WTC11 (cell line): ENCODE results near the gene RALY. TPM values are rescaled to one million over a fixed set of nuclear protein-coding genes. Genes with fewer than 3 reads are reported as not detected.

ENCODE experiments used
- ATAC-seq: fragments of 200-7000 bp; cut with Tn5 transposase; 2 replicates; pipeline ENCODE4 v1.10.0; 2021; ENCODE audit warnings: mild to moderate bottlenecking, moderate library complexity
- CTCF ChIA-PET: fragments of 300-600 bp; sonication (Branson Sonifier 250); formaldehyde crosslinking; loops from one replicate; lab custom pipeline; 2021; ENCODE audit warnings: antibody characterized with exemption; lab: Charles Lee
- POLR2A ChIA-PET: fragments of 350-600 bp; sonication (Branson Sonifier 250); formaldehyde crosslinking; loops from one replicate; lab custom pipeline; 2021; ENCODE audit warnings: antibody characterized with exemption; lab: Charles Lee
- DNase-seq: peaks from one replicate; pipeline ENCODE4 v3.0.0; 2021; ENCODE audit warnings: low spot score
- H3K27ac Mint-ChIP-seq: 2 replicates; pipeline ENCODE4 v1.8.0; 2021; ENCODE audit warnings: mixed read lengths
- H3K27me3 Mint-ChIP-seq: 2 replicates; pipeline ENCODE4 v1.8.0; 2021; ENCODE audit warnings: low read depth, mild to moderate bottlenecking, moderate library complexity, mixed read lengths
- H3K36me3 Mint-ChIP-seq: 2 replicates; pipeline ENCODE4 v1.8.0; 2021; ENCODE audit warnings: mixed read lengths
- H3K4me1 Mint-ChIP-seq: 2 replicates; pipeline ENCODE4 v1.8.0; 2022; ENCODE audit warnings: mixed read lengths
- H3K4me3 Mint-ChIP-seq: 2 replicates; pipeline ENCODE4 v1.8.0; 2021; ENCODE audit warnings: mild to moderate bottlenecking, moderate library complexity, mixed read lengths
- H3K9me3 Mint-ChIP-seq: 2 replicates; pipeline ENCODE4 v1.8.0; 2021; ENCODE audit warnings: mixed read lengths
- ARID4B ChIP-seq: sonication (generic); formaldehyde crosslinking; IDR thresholded peaks from 2 replicates; pipeline ENCODE4 v1.8.0; 2023; ENCODE audit warnings: missing genetic modification reagents, mild to moderate bottlenecking, borderline replicate concordance
- ATF1 ChIP-seq: sonication (generic); formaldehyde crosslinking; IDR thresholded peaks from 2 replicates; pipeline ENCODE4 v1.8.1; 2023; ENCODE audit warnings: mild to moderate bottlenecking, moderate library complexity, missing genetic modification reagents
- ATF6 ChIP-seq: sonication (generic); formaldehyde crosslinking; IDR thresholded peaks from 2 replicates; pipeline ENCODE4 v1.8.1; 2023; ENCODE audit warnings: mild to moderate bottlenecking, missing genetic modification reagents
- E2F5 ChIP-seq: sonication (generic); formaldehyde crosslinking; IDR thresholded peaks from 2 replicates; pipeline ENCODE4 v1.8.1; 2022; ENCODE audit warnings: mild to moderate bottlenecking, moderate library complexity, missing genetic modification reagents
- ESRRA ChIP-seq: sonication (generic); formaldehyde crosslinking; IDR thresholded peaks from 2 replicates; pipeline ENCODE4 v1.8.1; 2022; ENCODE audit warnings: mild to moderate bottlenecking, missing genetic modification reagents, borderline replicate concordance
- FOXJ3 ChIP-seq: sonication (generic); formaldehyde crosslinking; IDR thresholded peaks from 2 replicates; pipeline ENCODE4 v1.9.0; 2021; ENCODE audit warnings: missing genetic modification reagents, mild to moderate bottlenecking, borderline replicate concordance
- FOXP1 ChIP-seq: sonication (generic); formaldehyde crosslinking; IDR thresholded peaks from 2 replicates; pipeline ENCODE4 v1.8.0; 2022; ENCODE audit warnings: missing genetic modification reagents, mild to moderate bottlenecking, moderate library complexity, borderline replicate concordance
- FOXP4 ChIP-seq: sonication (generic); formaldehyde crosslinking; IDR thresholded peaks from 2 replicates; pipeline ENCODE4 v1.8.0; 2022; ENCODE audit warnings: mild to moderate bottlenecking, missing genetic modification reagents
- GRHL2 ChIP-seq: fragments of 250-450 bp; sonication (Bioruptor Pico); IDR thresholded peaks from 2 replicates; pipeline ENCODE4 v1.8.0; 2022; ENCODE audit warnings: mild to moderate bottlenecking, moderate library complexity; ENCODE audit not compliant: insufficient replicate concordance, severe bottlenecking
- GTF2I ChIP-seq: fragments of 250-450 bp; sonication (Bioruptor Pico); conservative IDR thresholded peaks from 2 replicates; pipeline ENCODE4 v1.4.0; 2021; ENCODE audit warnings: mild to moderate bottlenecking
- HMGA2 ChIP-seq: fragments of 250-450 bp; sonication (Bioruptor Pico); IDR thresholded peaks from 2 replicates; pipeline ENCODE4 v1.4.0; 2021; ENCODE audit warnings: mild to moderate bottlenecking, moderate library complexity
- HMGXB4 ChIP-seq: sonication (generic); formaldehyde crosslinking; IDR thresholded peaks from 2 replicates; pipeline ENCODE4 v1.8.1; 2023; ENCODE audit warnings: mild to moderate bottlenecking, moderate library complexity, missing genetic modification reagents
- MAX ChIP-seq: sonication (generic); formaldehyde crosslinking; IDR thresholded peaks from 2 replicates; pipeline ENCODE4 v1.8.0; 2022; ENCODE audit warnings: mild to moderate bottlenecking, missing genetic modification reagents
- MYBL2 ChIP-seq: sonication (generic); formaldehyde crosslinking; IDR thresholded peaks from 2 replicates; pipeline ENCODE4 v1.8.1; 2023; ENCODE audit warnings: mild to moderate bottlenecking, moderate library complexity, missing genetic modification reagents
- NR2C2 ChIP-seq: sonication (generic); formaldehyde crosslinking; IDR thresholded peaks from 2 replicates; pipeline ENCODE4 v1.8.0; 2022; ENCODE audit warnings: mild to moderate bottlenecking, missing genetic modification reagents
- SMAD3 ChIP-seq: sonication (generic); formaldehyde crosslinking; IDR thresholded peaks from 2 replicates; pipeline ENCODE4 v1.8.0; 2022; ENCODE audit warnings: missing genetic modification reagents, mild to moderate bottlenecking, borderline replicate concordance
- SOX15 ChIP-seq: fragments of 250-450 bp; sonication (Bioruptor Pico); IDR thresholded peaks from 2 replicates; pipeline ENCODE4 v1.9.0; 2021; ENCODE audit warnings: mild to moderate bottlenecking
- TP53 ChIP-seq: sonication (generic); formaldehyde crosslinking; IDR thresholded peaks from 2 replicates; pipeline ENCODE4 v1.8.1; 2023; ENCODE audit warnings: mild to moderate bottlenecking, missing genetic modification reagents
- ZNF396 ChIP-seq: fragments of 250-450 bp; sonication (Bioruptor Pico); IDR thresholded peaks from 2 replicates; pipeline ENCODE4 v1.8.0; 2021; ENCODE audit warnings: mild to moderate bottlenecking, moderate library complexity, borderline replicate concordance
- total RNA-seq: library from RNA; stranded (reverse); gene quantifications from 3 replicates; pipeline ENCODE4 v1.2.3, GENCODE V29; 2021

RALY gene
- total RNA-seq, 1 experiment from 2014 or later, result 164 TPM

- Mint-ChIP-seq H3K9me3 (peaks cover 9% of the 10 kb centered on the region), H3K4me1 (no peaks in the 10 kb centered on the region), H3K27ac (no peak overlapping the region), H3K4me3 (no peak overlapping the region), H3K36me3 (no peaks in the 10 kb centered on the region), H3K27me3 (no peaks in the 10 kb centered on the region; the same call in 1 of the 2 replicates)
- ChIA-PET POLR2A (interaction anchor here (1.7 kb wide), 1 partner anchor 12 kb away, joined by 5 read pairs; no protein-coding TSS in a partner anchor), CTCF (interaction anchor here (0.7 to 1.3 kb wide), 3 partner anchors 9 to 84 kb away, joined by 3 to 4 read pairs (median 3); no protein-coding TSS in a partner anchor)
- TF ChIP-seq MYBL2 (CRISPR knock-in tag), result no peak
- TF ChIP-seq GRHL2, result no peak
- TF ChIP-seq GTF2I, result no peak
- TF ChIP-seq MAX (CRISPR knock-in tag), result no peak
- DNase-seq (no peak), ATAC-seq (no peak)
Observed at GRCh38 chr20:33981347-33981746, 12.4 kb upstream of the RALY start.

- Mint-ChIP-seq H3K27ac (no peak overlapping the region), H3K27me3 (no peaks in the 10 kb centered on the region; the same call in 1 of the 2 replicates), H3K4me1 (no peaks in the 10 kb centered on the region), H3K9me3 (peaks cover 9% of the 10 kb centered on the region), H3K36me3 (no peaks in the 10 kb centered on the region), H3K4me3 (no peak overlapping the region)
- no peak for DNase-seq
- TF ChIP-seq ATF6, result no peak
- no peak for TF ChIP-seq GTF2I
- TF ChIP-seq FOXP1, result no peak
- TF ChIP-seq ARID4B (CRISPR knock-in tag), result no peak
- TF ChIP-seq NR2C2 (CRISPR knock-in tag), result no peak
- no peak for ATAC-seq
- ChIA-PET POLR2A (no interaction called here), CTCF (interaction anchor here (1.2 to 1.3 kb wide), 2 partner anchors 42 to 84 kb away, joined by 3 to 4 read pairs; no protein-coding TSS in a partner anchor)
Observed at GRCh38 chr20:33981964-33982363, 11.7 kb upstream of the RALY start.

- Mint-ChIP-seq H3K27ac (no peak overlapping the region), H3K9me3 (no peaks in the 10 kb centered on the region), H3K4me3 (no peak overlapping the region), H3K27me3 (no peaks in the 10 kb centered on the region), H3K4me1 (no peaks in the 10 kb centered on the region), H3K36me3 (no peaks in the 10 kb centered on the region)
- ChIA-PET CTCF (interaction anchor here (0.7 kb wide), 1 partner anchor 86 kb away, joined by 3 read pairs; no protein-coding TSS in a partner anchor), POLR2A (no interaction called here)
- no peak for DNase-seq
- no peak for ATAC-seq
- TF ChIP-seq SOX15 (no peak), ESRRA (CRISPR knock-in tag) (no peak), FOXP4 (CRISPR knock-in tag) (no peak), SMAD3 (CRISPR knock-in tag) (no peak), HMGXB4 (CRISPR knock-in tag) (no peak), E2F5 (CRISPR knock-in tag) (no peak), ZNF396 (CRISPR knock-in tag) (no peak), FOXJ3 (CRISPR knock-in tag) (no peak), TP53 (CRISPR knock-in tag) (no peak), HMGA2 (CRISPR knock-in tag) (no peak), ATF1 (CRISPR knock-in tag) (no peak)
Observed at GRCh38 chr20:33983371-33983770, 10.3 kb upstream of the RALY start.
